Right lobe of liver (tissue), 6 donors: ENCODE measurements around the gene ZNF784. TPM values are rescaled to one million over a fixed set of nuclear protein-coding genes. Genes with fewer than 3 reads are reported as not detected.

Experiments
- ATAC-seq, 4 donors: fragments of 200-7000 bp; cut with Tn5 transposase; one replicate each; pipeline ENCODE4 v1.9.1; 2020; ENCODE audit warnings: mild to moderate bottlenecking in 4 of 4, moderate library complexity in 4 of 4
- DNase-seq, 3 donors: peaks; one replicate each; pipeline ENCODE4 v3.0.0-alpha.2; 2020
- H3K27ac ChIP-seq, 3 donors: fragments of 200-600 bp; one replicate each; pipeline ENCODE4 v1.8.0; 2022
- H3K27me3 ChIP-seq, 2 donors: fragments of 200-600 bp; one replicate each; pipeline ENCODE4 v1.8.0; 2022
- H3K36me3 ChIP-seq, 4 donors: fragments of 200-600 bp; sonication (generic) in 1 of 4; one replicate each; pipeline versions ENCODE4 v1.5.1 to v1.8.0; 2017 to 2022; ENCODE audit warnings: control low read depth in 1 of 4
- H3K4me1 ChIP-seq, 4 donors: fragments of 200-600 bp; sonication (generic) in 1 of 4; one replicate each; pipeline versions ENCODE4 v1.5.1 to v1.8.0; 2017 to 2022; ENCODE audit warnings: control low read depth in 1 of 4
- H3K4me3 ChIP-seq, 3 donors: fragments of 200-600 bp; one replicate each; pipeline ENCODE4 v1.8.0; 2022
- H3K9me3 ChIP-seq, 4 donors: fragments of 200-600 bp; sonication (generic) in 1 of 4; one replicate each; pipeline versions ENCODE4 v1.5.1 to v1.8.0; 2017 to 2022; ENCODE audit warnings: control low read depth in 1 of 4
- POLR2A ChIP-seq: fragments of 450-650 bp; IDR thresholded peaks from one replicate; pipeline ENCODE4 v1.6.1; 2017; ENCODE audit warnings: antibody characterized with exemption, mild to moderate bottlenecking
- WGBS: methylation state at CpG from one replicate; pipeline ENCODE4 v1.1.6; 2018; ENCODE audit warnings: low coverage, low lambda C conversion rate; ENCODE audit not compliant: insufficient coverage; ENCODE audit errors: missing lambda C conversion rate; 5-methylcytosine and 5-hydroxymethylcytosine counted together
- intact Hi-C, 2 donors: fragments of 100-400 bp; cut with DNase I; formaldehyde crosslinking; loops; one replicate each; pipeline versions ENCODE4 v1.11.2 to v1.14.1; 2022
- total RNA-seq, 6 experiments: library from RNA; depleted of rRNA in 2 of 6; stranded (reverse); fragments of >200 nt in 2 of 6; fragmentation: NEBNext Ultra II Directional in 3 of 6; extraction: Animal tissue kit (Norgen Biotek cat#: 25700) in 3 of 6; gene quantifications; one replicate each; pipeline versions ENCODE4 v1.1.0 to v1.2.4, GENCODE V29; 2016 to 2023
- TF ChIP-seq, protein P1 (sequence below), 4 donors: fragments of 200-600 bp in 3 of 4; fragments of 450-650 bp in 1 of 4; IDR thresholded peaks; one replicate each; pipeline versions ENCODE4 v1.5.1 to v1.8.0; 2016 to 2022; ENCODE audit warnings: antibody characterized with exemption in 4 of 4, mild to moderate bottlenecking in 2 of 4
- donor health status: DM: no; HTN: yes; CAD: no.
- donor health status: DM: no; HTN: no; CAD: no.
- donor health status: DM: no; HTN: no; CAD: no.
- donor health status: DM: no; HTN: yes; CAD: no.
- donor health status: DM: no; HTN: yes; CAD: no.

ZNF784 gene
- total RNA-seq, 6 experiments from 2014 or later: 2.9 to 5.5 (median 4.1) TPM

DNA sequence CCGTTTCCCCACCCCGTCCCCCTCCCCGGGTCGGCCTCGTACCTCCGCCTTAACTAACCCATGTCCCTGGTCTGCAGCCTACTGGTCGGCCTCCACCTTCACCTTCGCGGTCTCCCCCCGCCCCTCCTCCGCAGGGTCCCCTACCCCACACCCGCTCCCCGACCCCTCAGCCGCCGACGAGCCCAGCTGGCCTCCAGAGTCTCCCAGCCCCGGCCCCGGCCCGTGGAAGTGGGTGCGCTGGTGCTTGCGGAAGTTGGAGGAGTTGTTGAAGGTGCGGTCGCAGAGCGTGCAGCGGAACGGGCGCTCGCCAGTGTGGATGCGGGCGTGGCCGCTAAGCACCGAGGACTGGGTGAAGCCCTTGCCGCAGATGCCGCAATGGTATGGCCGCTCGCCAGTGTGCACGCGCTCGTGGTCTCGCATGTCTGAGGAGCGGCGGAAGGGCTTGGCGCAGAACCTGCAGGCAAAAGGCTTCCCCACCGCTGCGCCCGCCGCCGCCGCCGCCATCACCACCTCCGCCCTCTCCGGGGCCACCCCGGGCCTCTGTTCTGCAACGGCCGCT lies 2.6 kb downstream of the ZNF784 start:
- DNase-seq: peak in 1 of 3 donors; percentile 62
- TF ChIP-seq, protein P1, sequence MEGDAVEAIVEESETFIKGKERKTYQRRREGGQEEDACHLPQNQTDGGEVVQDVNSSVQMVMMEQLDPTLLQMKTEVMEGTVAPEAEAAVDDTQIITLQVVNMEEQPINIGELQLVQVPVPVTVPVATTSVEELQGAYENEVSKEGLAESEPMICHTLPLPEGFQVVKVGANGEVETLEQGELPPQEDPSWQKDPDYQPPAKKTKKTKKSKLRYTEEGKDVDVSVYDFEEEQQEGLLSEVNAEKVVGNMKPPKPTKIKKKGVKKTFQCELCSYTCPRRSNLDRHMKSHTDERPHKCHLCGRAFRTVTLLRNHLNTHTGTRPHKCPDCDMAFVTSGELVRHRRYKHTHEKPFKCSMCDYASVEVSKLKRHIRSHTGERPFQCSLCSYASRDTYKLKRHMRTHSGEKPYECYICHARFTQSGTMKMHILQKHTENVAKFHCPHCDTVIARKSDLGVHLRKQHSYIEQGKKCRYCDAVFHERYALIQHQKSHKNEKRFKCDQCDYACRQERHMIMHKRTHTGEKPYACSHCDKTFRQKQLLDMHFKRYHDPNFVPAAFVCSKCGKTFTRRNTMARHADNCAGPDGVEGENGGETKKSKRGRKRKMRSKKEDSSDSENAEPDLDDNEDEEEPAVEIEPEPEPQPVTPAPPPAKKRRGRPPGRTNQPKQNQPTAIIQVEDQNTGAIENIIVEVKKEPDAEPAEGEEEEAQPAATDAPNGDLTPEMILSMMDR (IDR thresholded peaks at IDR 0.05): no peak
- no peak for TF ChIP-seq POLR2A

DNA sequence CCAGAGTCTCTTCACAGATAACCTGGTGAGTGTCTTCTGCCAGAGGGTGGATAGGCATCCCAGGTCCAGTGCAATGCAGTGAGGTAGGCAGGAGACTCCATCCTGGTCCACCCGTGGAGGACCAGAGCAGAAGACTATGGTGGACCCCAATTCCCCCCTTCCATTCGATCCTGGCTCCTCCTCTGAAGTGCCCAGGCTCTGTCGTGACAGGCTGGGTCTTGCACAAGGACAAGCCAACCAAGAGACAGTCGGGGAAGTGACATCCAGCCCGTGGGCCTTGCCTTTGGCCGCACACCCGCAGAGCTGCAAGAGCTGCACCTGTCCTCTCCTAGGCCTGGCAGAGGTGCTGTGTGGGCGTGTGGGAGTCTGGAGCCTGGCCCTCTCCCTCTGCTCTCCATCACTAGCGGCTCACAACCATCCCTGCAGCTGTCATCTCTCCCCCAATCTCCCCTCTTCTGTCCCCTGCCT lies 3.1 kb downstream of the ZNF784 start:
- Histone ChIP-seq H3K9me3 (no peaks in the 10 kb centered on the region), H3K27ac (no peak overlapping the region), H3K36me3 (peaks cover 0 to 4% (median 0%) of the 10 kb centered on the region in 4 donors), H3K4me1 (peaks cover 0 to 11% (median 0%) of the 10 kb centered on the region in 4 donors), H3K4me3 (no peak overlapping the region), H3K27me3 (no peaks in the 10 kb centered on the region)
- ATAC-seq (no peak), DNase-seq (no peak)
- 100% methylated on average over 1 of the region's 9 CpGs for WGBS
- intact Hi-C loops: no loop called here
- TF ChIP-seq POLR2A: no peak
- TF ChIP-seq, protein P1 (IDR thresholded peaks at IDR 0.05): no peak

More for the DNA sequence above, 2.6 kb downstream of the ZNF784 start:
- Histone ChIP-seq H3K27ac (no peak overlapping the region), H3K27me3 (no peaks in the 10 kb centered on the region), H3K4me1 (peaks cover 0 to 11% (median 0%) of the 10 kb centered on the region in 4 donors), H3K9me3 (no peaks in the 10 kb centered on the region), H3K4me3 (no peak overlapping the region), H3K36me3 (no peaks in the 10 kb centered on the region)
- intact Hi-C loops: no loop called here
- no peak for ATAC-seq
- 97% methylated on average over 32 of the region's 55 CpGs for WGBS

DNA sequence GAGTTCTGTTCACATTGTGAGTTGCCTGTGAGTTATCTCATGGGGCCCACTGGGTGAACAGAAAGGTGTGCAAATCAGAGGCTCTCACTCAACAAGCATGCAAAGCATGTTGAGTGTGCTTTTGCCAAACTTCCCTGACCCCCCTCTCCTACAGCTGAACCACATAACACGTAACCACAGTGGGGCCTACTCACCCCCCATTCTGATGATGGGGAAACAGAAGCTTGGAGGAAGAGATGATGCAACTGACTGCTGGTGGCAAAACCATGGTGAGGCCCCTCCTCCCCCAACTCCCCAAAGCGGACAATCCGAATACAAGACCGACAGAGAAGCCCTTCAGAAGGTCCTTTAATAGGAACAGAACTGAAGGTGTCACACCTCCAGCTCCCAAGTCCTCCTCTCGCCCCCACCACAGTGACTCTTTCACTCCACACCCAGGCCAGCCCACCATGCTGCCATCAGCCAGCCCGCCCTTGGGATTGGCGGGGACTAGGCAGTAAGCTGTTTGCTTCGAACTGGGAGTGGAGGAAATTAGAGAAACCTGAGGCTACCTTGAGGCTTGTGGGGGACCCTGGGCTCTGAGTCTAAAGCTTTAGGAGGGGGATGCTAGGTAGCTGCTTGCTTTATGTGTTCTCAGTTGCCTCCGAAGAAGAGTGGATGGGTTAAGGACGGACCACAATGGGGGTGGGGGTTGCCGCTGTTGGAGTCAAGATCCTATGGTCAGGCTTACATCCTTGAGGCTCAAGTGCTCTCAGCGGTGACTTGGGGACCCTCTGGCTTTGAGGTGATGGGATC lies 3.8 kb downstream of the ZNF784 start:
- Histone ChIP-seq H3K4me1 (peaks cover 0 to 11% (median 0%) of the 10 kb centered on the region in 4 donors), H3K9me3 (no peaks in the 10 kb centered on the region), H3K36me3 (peaks cover 0 to 8% (median 0%) of the 10 kb centered on the region in 4 donors), H3K4me3 (no peak overlapping the region), H3K27me3 (no peaks in the 10 kb centered on the region), H3K27ac (no peak overlapping the region)
- TF ChIP-seq, protein P1 (IDR thresholded peaks at IDR 0.05): no peak
- TF ChIP-seq POLR2A: no peak
- ATAC-seq (no peak), DNase-seq (no peak)
- WGBS: 91% methylated on average over 4 of the region's 12 CpGs
- intact Hi-C loops: no loop called here

DNA sequence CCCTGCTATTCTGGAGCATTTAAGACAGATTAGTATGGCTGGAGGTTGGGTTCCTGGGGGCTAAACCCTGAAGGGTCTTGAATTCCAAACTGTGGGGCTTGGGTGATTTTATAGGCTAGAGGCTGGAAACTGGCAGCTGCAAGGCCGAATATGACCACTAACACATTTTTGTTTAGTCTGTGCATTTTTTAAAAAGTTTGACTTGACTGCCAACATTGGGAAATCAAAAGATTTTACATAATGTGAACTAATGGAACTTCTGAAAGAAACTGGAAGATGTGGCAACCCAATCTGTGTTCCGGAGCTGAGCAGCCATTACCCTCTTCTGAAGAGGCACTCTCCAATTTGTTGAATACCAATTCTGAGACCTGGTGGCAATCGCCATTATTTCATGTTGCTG lies 5.1 kb downstream of the ZNF784 start:
- whole genome bisulfite sequencing: 56% methylated on average over 3 of the region's 3 CpGs
- ATAC-seq (no peak), DNase-seq (no peak)
- Histone ChIP-seq H3K27ac (no peak overlapping the region), H3K9me3 (no peaks in the 10 kb centered on the region), H3K36me3 (peaks cover 0 to 14% (median 0%) of the 10 kb centered on the region in 4 donors), H3K4me1 (peaks cover 0 to 6% (median 0%) of the 10 kb centered on the region in 4 donors), H3K27me3 (no peaks in the 10 kb centered on the region), H3K4me3 (no peak overlapping the region)
- intact Hi-C loops: no loop called here
- TF ChIP-seq, protein P1 (IDR thresholded peaks at IDR 0.05): no peak
- TF ChIP-seq POLR2A: no peak
